Retinal pigment epithelial cell (primary cell): ENCODE data around the gene PHF23.

ENCODE experiments used
- DNase-seq: peaks from one replicate; pipeline ENCODE4 v3.0.0-alpha.2; 2010; ENCODE audit warnings: low read depth
- H3K4me3 ChIP-seq: 2 replicates; pipeline ENCODE4 v1.5.1; 2011; ENCODE audit warnings: mild to moderate bottlenecking, low read length, control low read depth, moderate library complexity
- TF ChIP-seq, protein P1 (sequence below): conservative IDR thresholded peaks from 2 replicates; pipeline ENCODE4 v1.5.1; 2011; ENCODE audit warnings: low read depth, low read length, control low read depth, inconsistent platforms

PHF23 gene

DNA sequence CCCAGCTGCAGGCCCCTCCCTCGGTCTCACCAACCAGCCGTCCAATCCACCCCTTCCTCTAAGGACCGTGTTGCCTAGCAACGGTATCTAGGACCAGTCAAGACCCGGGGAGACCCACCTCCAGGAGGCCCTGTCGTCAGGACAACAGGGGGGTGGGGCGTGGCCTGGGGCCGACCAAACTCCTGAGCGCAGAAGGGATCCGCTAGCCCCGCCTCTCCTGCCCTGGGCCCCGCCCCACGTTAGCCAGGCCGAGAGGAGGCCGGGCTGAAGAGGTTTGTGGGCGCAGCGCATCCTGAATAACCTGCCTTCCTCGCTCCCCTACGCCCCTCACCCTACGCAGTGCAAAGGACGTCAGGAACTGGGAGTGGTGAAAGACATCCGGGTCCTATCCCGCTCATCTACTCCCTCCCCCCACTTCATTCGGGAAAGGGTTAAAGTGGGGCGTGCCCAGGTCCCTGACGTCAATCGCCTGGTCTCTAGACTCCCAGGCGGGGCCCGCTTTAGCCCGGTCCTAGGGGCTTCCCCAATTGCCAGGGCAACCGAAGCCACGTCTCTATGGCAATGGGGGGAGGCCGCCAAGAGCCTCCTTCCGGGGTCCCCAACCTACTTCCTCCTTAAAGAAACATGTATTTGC is 34.3 kb downstream of the PHF23 start:
- TF ChIP-seq, protein P1, sequence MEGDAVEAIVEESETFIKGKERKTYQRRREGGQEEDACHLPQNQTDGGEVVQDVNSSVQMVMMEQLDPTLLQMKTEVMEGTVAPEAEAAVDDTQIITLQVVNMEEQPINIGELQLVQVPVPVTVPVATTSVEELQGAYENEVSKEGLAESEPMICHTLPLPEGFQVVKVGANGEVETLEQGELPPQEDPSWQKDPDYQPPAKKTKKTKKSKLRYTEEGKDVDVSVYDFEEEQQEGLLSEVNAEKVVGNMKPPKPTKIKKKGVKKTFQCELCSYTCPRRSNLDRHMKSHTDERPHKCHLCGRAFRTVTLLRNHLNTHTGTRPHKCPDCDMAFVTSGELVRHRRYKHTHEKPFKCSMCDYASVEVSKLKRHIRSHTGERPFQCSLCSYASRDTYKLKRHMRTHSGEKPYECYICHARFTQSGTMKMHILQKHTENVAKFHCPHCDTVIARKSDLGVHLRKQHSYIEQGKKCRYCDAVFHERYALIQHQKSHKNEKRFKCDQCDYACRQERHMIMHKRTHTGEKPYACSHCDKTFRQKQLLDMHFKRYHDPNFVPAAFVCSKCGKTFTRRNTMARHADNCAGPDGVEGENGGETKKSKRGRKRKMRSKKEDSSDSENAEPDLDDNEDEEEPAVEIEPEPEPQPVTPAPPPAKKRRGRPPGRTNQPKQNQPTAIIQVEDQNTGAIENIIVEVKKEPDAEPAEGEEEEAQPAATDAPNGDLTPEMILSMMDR = no peak
- peak; percentile 48 for DNase-seq
- H3K4me3 ChIP-seq = peak overlapping the region; percentile 73

- no peak for DNase-seq
- peak overlapping the region; percentile 73 for H3K4me3 ChIP-seq
- TF ChIP-seq, protein P1 = no peak
Measured at GRCh38 chr17:7204336-7204735, 34.9 kb downstream of the PHF23 start.

DNA sequence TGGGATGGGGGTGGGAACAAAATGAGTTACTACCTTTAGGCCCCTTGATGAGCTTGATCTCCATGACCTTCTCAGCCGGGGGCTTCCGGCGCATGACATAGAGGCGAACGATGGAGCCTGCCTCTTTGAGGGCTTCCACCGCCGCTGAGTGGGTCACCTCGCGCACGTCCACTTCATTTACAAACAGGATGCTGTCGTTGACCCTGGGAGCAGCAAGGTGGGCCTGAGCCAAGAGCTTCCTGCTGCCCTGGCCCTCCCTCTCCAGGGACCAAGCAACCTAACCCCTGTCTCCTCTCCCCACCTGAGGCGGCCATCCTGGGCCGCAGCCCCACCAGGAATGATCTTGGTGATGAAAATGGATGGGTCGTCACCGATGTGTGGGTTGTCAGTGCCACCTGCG is 35.9 kb downstream of the PHF23 start:
- no peak for DNase-seq
- no peak overlapping the region for H3K4me3 ChIP-seq
- TF ChIP-seq, protein P1 = no peak

DNA sequence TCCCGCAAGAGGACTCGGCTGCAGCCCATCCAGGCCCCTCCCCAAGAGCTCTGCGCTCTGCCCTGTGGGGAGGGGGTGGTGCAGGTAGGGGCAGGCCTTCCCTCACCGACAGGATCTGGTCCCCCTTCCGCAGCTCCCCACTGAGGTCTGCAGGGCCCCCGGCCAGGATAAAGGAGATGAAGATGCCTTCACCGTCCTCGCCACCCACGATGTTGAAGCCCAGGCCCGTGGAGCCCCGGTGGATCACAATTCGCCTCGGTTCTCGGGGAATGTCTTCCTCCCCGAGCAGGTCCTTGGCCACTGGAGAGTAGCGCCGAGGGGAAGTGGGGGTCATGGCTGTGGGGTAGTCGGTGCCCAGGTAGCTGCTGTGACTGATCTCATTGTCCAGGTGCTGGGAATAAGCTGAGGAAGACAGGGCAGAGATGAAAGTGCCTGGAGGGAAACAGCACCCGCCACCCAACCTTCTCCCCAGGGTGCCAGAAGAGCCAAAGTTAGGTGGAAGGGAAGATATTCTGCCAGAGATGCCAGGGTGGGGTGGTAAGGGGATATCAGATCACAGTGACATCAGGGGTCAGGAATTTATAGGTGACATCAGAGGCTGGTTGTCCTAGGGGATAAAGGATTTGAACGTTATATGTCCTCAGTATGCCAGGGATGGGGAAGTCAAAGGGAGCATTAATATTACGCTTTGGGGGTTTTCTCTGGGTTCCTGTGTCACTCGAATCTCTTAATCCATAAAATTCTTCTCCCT is 42.4 kb downstream of the PHF23 start:
- DNase-seq = no peak
- TF ChIP-seq, protein P1 = no peak

GRCh38 chr17:7195971-7196370 is 43.3 kb downstream of the PHF23 start:
- TF ChIP-seq, protein P1 = no peak
- DNase-seq = no peak
- no peak overlapping the region for H3K4me3 ChIP-seq

More for the DNA sequence above, 42.4 kb downstream of the PHF23 start:
- H3K4me3 ChIP-seq = no peak overlapping the region

DNA sequence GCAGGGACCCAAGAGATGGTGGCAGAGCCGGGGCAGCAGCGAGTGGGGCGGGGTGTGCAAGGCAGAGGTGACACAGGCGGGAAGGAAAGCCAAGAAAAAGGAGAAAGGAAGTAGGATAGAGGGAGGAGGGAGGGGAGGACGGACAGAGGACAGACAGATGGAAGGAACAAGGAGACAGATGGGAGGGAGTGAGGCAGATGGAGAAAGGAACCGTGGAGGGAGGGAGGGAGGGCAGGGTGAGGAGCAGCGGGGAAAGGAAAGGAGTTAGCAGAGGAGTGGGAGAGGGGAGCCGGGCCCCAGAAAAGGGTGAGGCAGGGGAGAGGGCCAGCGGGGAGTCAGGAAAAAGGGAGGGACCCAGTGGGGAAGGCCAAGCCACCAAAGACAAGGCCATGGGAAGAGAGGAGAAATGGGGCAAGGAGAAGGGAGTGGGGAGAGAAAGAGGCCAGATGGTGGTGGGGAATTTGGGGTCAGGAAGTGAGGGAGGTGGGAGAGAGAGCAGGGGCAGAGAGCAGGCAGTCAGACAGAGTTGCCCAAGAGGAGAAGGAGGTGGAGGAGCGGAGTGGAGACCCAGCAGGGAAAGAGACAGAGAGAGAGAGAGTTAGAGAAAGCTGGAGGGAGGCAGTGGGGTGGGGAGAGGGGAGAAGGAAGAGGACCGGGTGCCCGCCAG is 46.9 kb downstream of the PHF23 start:
- TF ChIP-seq, protein P1 = no peak
- H3K4me3 ChIP-seq = no peak overlapping the region
- no peak for DNase-seq
